Measurements from ENCODE around the gene RAD51B. TPM values are rescaled to one million over a fixed set of nuclear protein-coding genes. Genes with fewer than 3 reads are reported as not detected.

Gene RAD51B
- total and polyA plus RNA-seq, 8 donors, result 10.8 to 18.3 (median 14.1) TPM

- no peaks in the 10 kb centered on the region for H3K36me3 ChIP-seq
- no peak for DNase-seq
- H3K4me1 ChIP-seq, result no peaks in the 10 kb centered on the region
- no peaks in the 10 kb centered on the region for H3K27me3 ChIP-seq
- ATAC-seq, result no peak
- no peak for TF ChIP-seq CTCF (IDR thresholded peaks at IDR 0.05)
- intact Hi-C loops (cut with DNase I), result no loop called here
- H3K4me3 ChIP-seq, result no peak overlapping the region
- no peak overlapping the region for H3K27ac ChIP-seq
- peaks cover 0 to 27% of the 10 kb centered on the region in 2 donors for H3K9me3 ChIP-seq
Measured at GRCh38 chr14:67928375-67928774, 108.8 kb downstream of the RAD51B start.

GRCh38 chr14:67932708-67933246 lies 113.2 kb downstream of the RAD51B start:
- intact Hi-C loops (cut with DNase I), result loop anchor here in 1 of 2 donors (10.0 kb wide), 1 partner anchor 462 kb away; no protein-coding TSS in a partner anchor
- Histone ChIP-seq H3K4me1 (peaks cover 0 to 22% of the 10 kb centered on the region in 2 donors), H3K36me3 (no peaks in the 10 kb centered on the region), H3K27ac (no peak overlapping the region), H3K27me3 (no peaks in the 10 kb centered on the region), H3K4me3 (no peak overlapping the region), H3K9me3 (peaks cover 0 to 20% of the 10 kb centered on the region in 2 donors)
- no peak for DNase-seq
- ATAC-seq, result no peak
- TF ChIP-seq CTCF (IDR thresholded peaks at IDR 0.05), result no peak

GRCh38 chr14:67933266-67933665 lies 113.7 kb downstream of the RAD51B start:
- Histone ChIP-seq H3K36me3 (no peaks in the 10 kb centered on the region), H3K4me3 (no peak overlapping the region), H3K4me1 (peaks cover 0 to 24% of the 10 kb centered on the region in 2 donors), H3K27ac (no peak overlapping the region), H3K9me3 (peaks cover 0 to 20% of the 10 kb centered on the region in 2 donors), H3K27me3 (no peaks in the 10 kb centered on the region)
- intact Hi-C loops (cut with DNase I), result loop anchor here in 1 of 2 donors (10.0 kb wide), 1 partner anchor 462 kb away; no protein-coding TSS in a partner anchor
- DNase-seq, result no peak
- ATAC-seq, result no peak
- no peak for TF ChIP-seq CTCF (IDR thresholded peaks at IDR 0.05)

GRCh38 chr14:67934087-67934486 lies 114.5 kb downstream of the RAD51B start:
- no peaks in the 10 kb centered on the region for H3K36me3 ChIP-seq
- H3K27ac ChIP-seq, result peak overlapping the region; percentile 2 to 8
- peak; percentile 97 for ATAC-seq
- H3K4me3 ChIP-seq, result no peak overlapping the region
- peaks cover 0 to 24% of the 10 kb centered on the region in 2 donors for H3K4me1 ChIP-seq
- intact Hi-C loops (cut with DNase I), result loop anchor here in 1 of 2 donors (10.0 kb wide), 1 partner anchor 461 kb away; no protein-coding TSS in a partner anchor
- TF ChIP-seq CTCF (IDR thresholded peaks at IDR 0.05), result peak; percentile 59 to 68
- H3K27me3 ChIP-seq, result no peaks in the 10 kb centered on the region
- peaks cover 0 to 18% of the 10 kb centered on the region in 2 donors for H3K9me3 ChIP-seq
- peak in 2 of 4 donors; percentile 78 to 86 for DNase-seq

- no peak for TF ChIP-seq CTCF (IDR thresholded peaks at IDR 0.05)
- Histone ChIP-seq H3K27ac (peak overlapping the region in 1 of 2 donors; percentile 8), H3K36me3 (no peaks in the 10 kb centered on the region), H3K4me3 (no peak overlapping the region), H3K27me3 (no peaks in the 10 kb centered on the region), H3K4me1 (peaks cover 0 to 24% of the 10 kb centered on the region in 2 donors), H3K9me3 (peaks cover 0 to 15% of the 10 kb centered on the region in 2 donors)
- ATAC-seq, result no peak
- DNase-seq, result no peak
- intact Hi-C loops (cut with DNase I), result loop anchor here in 1 of 2 donors (10.0 kb wide), 1 partner anchor 460 kb away; no protein-coding TSS in a partner anchor
Measured at GRCh38 chr14:67934862-67935261, 115.3 kb downstream of the RAD51B start.

Measured in left lung (tissue), 10 donors.